ENCODE results near the gene INPP4B. TPM values are rescaled to one million over a fixed set of nuclear protein-coding genes. Genes with fewer than 3 reads are reported as not detected.

Gene INPP4B
- total RNA-seq, 2 experiments from 2014 or later, result 55.7 to 60.5 TPM

DNA sequence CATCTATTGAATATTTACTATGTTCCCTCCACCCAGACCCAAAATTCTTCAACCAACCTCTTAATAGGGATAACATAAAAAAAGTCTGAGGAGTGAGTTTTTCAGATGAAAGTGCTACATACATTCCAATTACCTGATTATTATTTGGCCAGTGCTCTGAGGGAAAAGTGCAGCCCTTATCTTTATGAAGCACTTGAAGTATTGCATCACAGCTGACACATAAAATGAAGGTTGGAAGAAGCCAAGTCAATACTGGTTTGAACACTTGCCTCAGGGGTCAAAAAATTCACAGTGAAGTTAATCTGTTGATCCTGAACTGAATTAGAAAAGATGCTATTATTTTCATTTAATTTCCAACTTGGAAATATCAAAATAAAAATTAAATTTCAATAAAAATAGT, 498.9 kb downstream of the INPP4B start:
- CTCF ChIA-PET, result no interaction called here
- H3K27me3 Mint-ChIP-seq (ENCODE audit: low read depth), result no peaks in the 10 kb centered on the region
- peaks cover 13% of the 10 kb centered on the region for H3K36me3 Mint-ChIP-seq (ENCODE audit: low read depth)
- DNase-seq, result no peak
- no peaks in the 10 kb centered on the region for H3K9me3 Mint-ChIP-seq
- peaks cover 88% of the 10 kb centered on the region for H3K4me1 Mint-ChIP-seq (ENCODE audit: low read depth)
- intact Hi-C loops (cut with micrococcal nuclease), result no loop called here
- peak overlapping the region; percentile 78 for H3K27ac Mint-ChIP-seq
- peak overlapping the region; percentile 60 for H3K4me3 Mint-ChIP-seq

DNA sequence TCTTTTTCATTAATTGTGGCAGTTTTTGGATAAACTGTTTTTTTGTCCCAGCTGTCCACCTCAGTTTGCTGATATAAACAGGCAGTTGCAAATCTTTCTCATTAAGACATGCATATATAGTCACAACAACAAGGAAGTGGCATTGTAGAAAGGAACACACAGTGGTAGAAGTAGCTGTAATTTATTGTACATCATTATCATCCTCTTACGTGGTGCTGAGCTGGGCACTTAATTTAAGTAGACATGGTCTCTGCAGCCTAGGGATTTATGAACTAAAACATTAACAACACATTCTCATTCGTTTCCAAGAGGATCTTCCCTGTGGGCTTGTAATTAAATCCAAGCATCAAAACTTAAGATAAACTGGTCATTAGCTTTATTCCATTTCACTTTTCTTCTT, 500.2 kb downstream of the INPP4B start:
- peak overlapping the region; percentile 71 for H3K27ac Mint-ChIP-seq

DNA sequence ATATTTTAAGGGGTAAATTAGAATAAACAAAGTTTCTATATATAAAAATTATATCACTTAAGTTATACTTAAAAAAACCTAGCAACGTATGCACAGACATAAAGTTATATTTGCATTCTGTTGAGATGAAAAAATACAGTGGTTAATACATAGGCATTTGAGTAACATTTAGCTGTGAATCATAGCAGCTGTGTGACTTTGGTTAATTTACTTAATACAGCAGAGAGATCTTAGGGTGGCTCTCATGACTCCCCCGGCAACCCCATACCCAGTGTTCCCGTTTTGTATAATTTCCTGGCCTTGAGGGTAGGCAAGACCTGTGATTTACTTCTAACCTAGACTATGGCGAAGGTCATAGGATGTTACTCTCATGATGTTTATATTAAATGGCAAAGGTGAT, 504.8 kb downstream of the INPP4B start:
- CTCF ChIA-PET, result interaction anchor here (1.3 to 2.6 kb wide), 2 partner anchors 10 to 11 kb away, joined by 3 to 11 read pairs; no protein-coding TSS in a partner anchor
- H3K36me3 Mint-ChIP-seq (ENCODE audit: low read depth), result peaks cover 27% of the 10 kb centered on the region
- H3K27ac Mint-ChIP-seq, result peak overlapping the region; percentile 59
- H3K9me3 Mint-ChIP-seq, result no peaks in the 10 kb centered on the region
- no peaks in the 10 kb centered on the region for H3K27me3 Mint-ChIP-seq (ENCODE audit: low read depth)
- intact Hi-C loops (cut with micrococcal nuclease), result no loop called here
- no peak for DNase-seq
- H3K4me3 Mint-ChIP-seq, result no peak overlapping the region
- H3K4me1 Mint-ChIP-seq (ENCODE audit: low read depth), result peaks cover 59% of the 10 kb centered on the region

More for the DNA sequence above, 500.2 kb downstream of the INPP4B start:
- Mint-ChIP-seq H3K27me3 (ENCODE audit: low read depth) (no peaks in the 10 kb centered on the region), H3K9me3 (no peaks in the 10 kb centered on the region), H3K4me1 (ENCODE audit: low read depth) (peaks cover 86% of the 10 kb centered on the region), H3K4me3 (peak overlapping the region; percentile 19), H3K36me3 (ENCODE audit: low read depth) (peaks cover 13% of the 10 kb centered on the region)
- intact Hi-C loops (cut with micrococcal nuclease), result no loop called here
- no peak for DNase-seq
- CTCF ChIA-PET, result interaction anchor here (1.6 kb wide), 1 partner anchor 493 kb away, joined by 3 read pairs; no protein-coding TSS in a partner anchor

DNA sequence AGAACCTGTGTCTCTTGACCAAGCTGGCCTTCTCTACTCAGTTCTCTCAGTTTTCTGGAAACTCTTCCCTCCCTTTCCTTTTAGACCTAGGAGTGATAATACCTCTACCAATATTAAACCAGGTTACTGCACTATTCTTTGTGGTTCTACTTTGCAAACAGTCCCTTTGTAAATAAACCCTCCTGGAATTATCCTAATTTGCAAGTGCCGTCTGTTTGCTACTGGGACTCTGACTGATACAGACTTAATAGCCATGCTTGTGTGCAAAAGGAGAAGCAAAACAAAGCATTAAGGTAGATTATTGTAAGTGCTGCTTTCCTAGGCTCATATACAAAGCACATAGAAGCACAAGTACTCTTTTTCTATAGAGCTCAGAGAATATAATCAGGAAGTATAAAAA, 507.0 kb downstream of the INPP4B start:
- CTCF ChIA-PET, result interaction anchor here (1.1 kb wide), 1 partner anchor 14 kb away, joined by 4 read pairs; no protein-coding TSS in a partner anchor
- intact Hi-C loops (cut with micrococcal nuclease), result no loop called here
- DNase-seq, result no peak
- Mint-ChIP-seq H3K27ac (no peak overlapping the region), H3K36me3 (ENCODE audit: low read depth) (peaks cover 28% of the 10 kb centered on the region), H3K27me3 (ENCODE audit: low read depth) (no peaks in the 10 kb centered on the region), H3K4me3 (no peak overlapping the region), H3K9me3 (no peaks in the 10 kb centered on the region), H3K4me1 (ENCODE audit: low read depth) (peaks cover 60% of the 10 kb centered on the region)

DNA sequence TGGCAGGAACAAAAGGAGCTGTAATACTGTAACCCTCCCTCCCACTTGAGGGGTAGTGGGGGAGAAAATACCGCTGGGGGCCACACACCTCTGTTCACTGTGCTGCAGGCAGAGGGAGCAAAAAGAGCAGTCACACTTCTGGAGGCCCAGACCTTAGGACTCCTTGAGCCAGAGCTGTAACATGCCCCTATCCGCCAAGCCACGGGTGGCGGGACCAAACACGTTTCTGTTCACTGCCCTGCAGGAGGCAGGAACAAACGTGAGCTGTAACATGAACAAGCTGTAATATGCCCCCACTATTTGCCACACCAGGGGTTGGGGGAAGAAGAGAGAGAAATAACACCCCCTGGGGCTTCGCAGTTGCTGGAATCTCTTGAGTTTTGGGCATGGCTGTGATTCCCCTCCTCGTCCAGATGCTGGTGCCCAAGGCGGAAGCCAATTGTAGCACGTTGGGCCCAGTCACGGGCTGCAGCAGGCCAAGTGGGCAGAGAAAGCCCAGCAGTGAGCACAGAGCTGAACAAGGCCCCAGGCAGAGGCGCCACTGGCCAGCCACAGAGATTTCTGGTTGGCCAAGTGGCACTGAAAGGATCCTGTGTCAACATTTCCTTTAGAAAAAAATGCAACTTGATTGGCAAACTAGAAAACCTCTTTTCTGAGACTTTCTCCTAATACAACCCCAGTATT, 509.7 kb downstream of the INPP4B start:
- intact Hi-C loops (cut with micrococcal nuclease), result no loop called here
- Mint-ChIP-seq H3K27ac (no peak overlapping the region), H3K9me3 (no peaks in the 10 kb centered on the region), H3K36me3 (ENCODE audit: low read depth) (peaks cover 27% of the 10 kb centered on the region), H3K4me1 (ENCODE audit: low read depth) (peaks cover 50% of the 10 kb centered on the region), H3K27me3 (ENCODE audit: low read depth) (no peaks in the 10 kb centered on the region), H3K4me3 (no peak overlapping the region)
- CTCF ChIA-PET, result interaction anchor here (0.8 kb wide), 1 partner anchor 384 kb away, joined by 3 read pairs; no protein-coding TSS in a partner anchor
- DNase-seq, result no peak

DNA sequence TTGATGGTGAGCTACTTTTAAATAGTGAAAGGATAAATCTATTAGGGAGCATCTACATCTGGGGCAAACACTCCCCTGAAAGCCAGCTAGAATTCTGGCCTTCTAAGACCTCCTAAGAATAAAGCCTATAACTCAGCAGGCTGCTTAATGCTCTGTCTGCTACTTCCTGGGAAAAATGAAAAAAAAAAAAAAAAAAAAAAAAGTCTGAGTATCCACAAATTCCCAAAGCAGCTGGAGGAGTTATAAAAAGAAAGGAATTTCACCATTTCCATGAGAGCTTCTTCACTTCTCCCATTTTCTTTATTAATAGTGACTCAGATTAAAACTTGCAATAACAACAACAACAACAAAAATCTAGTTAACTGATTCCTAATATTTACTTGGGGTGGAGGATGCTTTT, 511.2 kb downstream of the INPP4B start:
- intact Hi-C loops (cut with micrococcal nuclease), result no loop called here
- H3K27ac Mint-ChIP-seq, result no peak overlapping the region
- H3K4me3 Mint-ChIP-seq, result no peak overlapping the region
- DNase-seq, result no peak
- CTCF ChIA-PET, result no interaction called here
- peaks cover 32% of the 10 kb centered on the region for H3K36me3 Mint-ChIP-seq (ENCODE audit: low read depth)
- H3K9me3 Mint-ChIP-seq, result no peaks in the 10 kb centered on the region
- H3K4me1 Mint-ChIP-seq (ENCODE audit: low read depth), result peaks cover 58% of the 10 kb centered on the region
- no peaks in the 10 kb centered on the region for H3K27me3 Mint-ChIP-seq (ENCODE audit: low read depth)

DNA sequence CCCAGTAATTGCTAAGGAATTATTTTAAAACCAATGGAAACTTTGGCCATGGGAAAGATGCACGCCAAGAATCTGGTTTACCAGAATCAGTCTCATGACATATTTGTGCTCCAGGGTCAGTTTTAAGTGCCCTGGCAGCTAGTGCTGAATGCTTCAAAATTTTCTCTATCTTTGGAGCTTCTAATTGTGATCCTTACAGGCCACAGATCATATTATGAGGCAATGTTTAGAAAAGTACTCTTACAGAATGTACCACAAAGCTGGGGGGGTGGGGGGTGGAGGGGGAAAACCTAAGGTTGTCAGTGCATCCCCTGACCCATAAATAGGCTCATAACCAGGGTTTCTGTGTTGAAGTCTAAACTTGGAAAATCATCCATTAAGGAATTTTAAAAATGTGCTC, 514.5 kb downstream of the INPP4B start:
- no peaks in the 10 kb centered on the region for H3K9me3 Mint-ChIP-seq
- no peak overlapping the region for H3K4me3 Mint-ChIP-seq
- no peak for DNase-seq
- no peaks in the 10 kb centered on the region for H3K27me3 Mint-ChIP-seq (ENCODE audit: low read depth)
- intact Hi-C loops (cut with micrococcal nuclease), result no loop called here
- CTCF ChIA-PET, result interaction anchor here (0.7 to 1.5 kb wide), 3 partner anchors 9 to 23 kb away, joined by 3 to 6 read pairs (median 3); no protein-coding TSS in a partner anchor
- no peak overlapping the region for H3K27ac Mint-ChIP-seq
- H3K4me1 Mint-ChIP-seq (ENCODE audit: low read depth), result peaks cover 67% of the 10 kb centered on the region
- H3K36me3 Mint-ChIP-seq (ENCODE audit: low read depth), result peaks cover 21% of the 10 kb centered on the region

DNA sequence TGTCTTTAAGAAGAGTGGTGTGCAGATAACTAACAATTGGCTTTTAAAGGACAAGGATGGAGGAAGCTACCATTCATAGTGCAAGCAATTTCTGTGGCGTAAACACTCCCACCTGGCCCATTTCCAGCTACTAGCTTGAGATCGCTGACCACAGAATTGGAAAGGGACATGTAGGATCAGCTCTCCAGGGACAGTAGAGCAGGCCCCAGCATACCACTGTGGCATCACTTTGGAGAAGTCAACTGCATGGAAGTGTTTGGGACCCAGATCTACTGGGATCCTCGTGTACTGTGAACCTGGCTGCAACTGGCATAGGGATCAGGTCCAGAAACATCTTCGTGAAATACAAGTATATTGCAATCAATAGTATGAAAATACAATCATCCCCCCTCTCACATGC, 515.0 kb downstream of the INPP4B start:
- H3K27me3 Mint-ChIP-seq (ENCODE audit: low read depth), result no peaks in the 10 kb centered on the region
- H3K9me3 Mint-ChIP-seq, result no peaks in the 10 kb centered on the region
- H3K27ac Mint-ChIP-seq, result no peak overlapping the region
- intact Hi-C loops (cut with micrococcal nuclease), result no loop called here
- CTCF ChIA-PET, result interaction anchor here (0.7 to 1.5 kb wide), 3 partner anchors 9 to 24 kb away, joined by 3 to 6 read pairs (median 3); no protein-coding TSS in a partner anchor
- H3K4me3 Mint-ChIP-seq, result no peak overlapping the region
- no peak for DNase-seq
- H3K4me1 Mint-ChIP-seq (ENCODE audit: low read depth), result peaks cover 68% of the 10 kb centered on the region
- H3K36me3 Mint-ChIP-seq (ENCODE audit: low read depth), result peaks cover 18% of the 10 kb centered on the region

DNA sequence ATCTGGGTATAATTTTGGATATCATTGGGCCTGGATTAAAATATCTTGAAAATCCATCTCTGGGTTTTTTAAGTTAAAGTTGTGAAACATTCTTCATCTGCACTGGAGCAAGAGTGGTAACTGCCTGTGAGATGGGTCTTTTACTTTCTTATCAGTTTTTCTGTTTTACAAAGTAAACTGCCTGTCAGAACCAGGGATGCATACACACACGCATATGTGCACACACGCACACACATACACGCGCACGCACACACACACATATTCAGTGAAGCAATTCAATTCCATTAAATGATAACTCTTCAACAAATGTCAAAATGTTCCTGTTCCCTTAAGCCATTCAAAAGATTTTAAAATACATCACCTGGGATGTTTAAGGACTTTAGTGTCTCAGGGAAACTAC, 515.8 kb downstream of the INPP4B start:
- H3K36me3 Mint-ChIP-seq (ENCODE audit: low read depth), result peaks cover 17% of the 10 kb centered on the region
- intact Hi-C loops (cut with micrococcal nuclease), result no loop called here
- no peak overlapping the region for H3K4me3 Mint-ChIP-seq
- DNase-seq, result no peak
- no peaks in the 10 kb centered on the region for H3K27me3 Mint-ChIP-seq (ENCODE audit: low read depth)
- peaks cover 68% of the 10 kb centered on the region for H3K4me1 Mint-ChIP-seq (ENCODE audit: low read depth)
- H3K27ac Mint-ChIP-seq, result no peak overlapping the region
- H3K9me3 Mint-ChIP-seq, result no peaks in the 10 kb centered on the region
- CTCF ChIA-PET, result no interaction called here

DNA sequence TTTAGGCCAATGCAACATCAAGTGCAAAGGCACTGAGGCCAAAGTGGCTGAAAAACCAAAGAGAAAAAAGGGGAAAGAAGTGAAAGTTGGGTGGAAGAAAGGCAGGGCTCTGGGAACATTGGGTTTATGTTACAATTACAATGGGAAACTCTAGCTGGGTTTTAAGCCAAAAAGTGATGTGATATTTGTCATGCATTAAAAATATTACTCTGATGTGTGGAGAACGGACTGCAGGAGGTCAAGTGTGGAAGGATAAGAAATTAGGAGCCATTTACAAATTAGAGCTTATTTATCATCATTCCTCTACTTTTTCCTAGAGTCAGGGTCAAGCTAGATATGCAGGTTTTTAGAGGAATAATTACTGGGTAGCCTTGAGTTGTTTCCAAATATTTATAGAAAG, 516.8 kb downstream of the INPP4B start:
- CTCF ChIA-PET, result interaction anchor here (1.0 kb wide), 1 partner anchor 19 kb away, joined by 3 read pairs; no protein-coding TSS in a partner anchor
- no peak overlapping the region for H3K27ac Mint-ChIP-seq

DNA sequence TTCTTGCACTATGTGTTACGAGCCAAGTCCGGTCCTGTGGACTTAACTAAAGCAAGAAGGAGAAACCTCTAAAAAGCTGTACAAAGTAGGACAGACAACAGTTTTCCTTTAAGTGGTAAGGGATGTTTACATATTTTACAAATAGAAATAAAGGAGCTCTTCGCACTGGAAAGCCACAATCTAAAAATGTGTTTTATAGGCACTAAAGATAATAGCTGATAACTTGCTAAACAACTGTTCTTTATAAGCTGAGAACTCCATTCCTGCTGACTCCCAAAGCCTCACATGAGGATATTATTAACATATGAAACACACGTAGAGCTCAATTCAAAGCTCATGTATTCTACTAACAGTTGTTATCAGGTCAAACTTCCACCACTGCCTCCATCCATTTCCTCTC, 519.9 kb downstream of the INPP4B start:
- intact Hi-C loops (cut with micrococcal nuclease), result no loop called here

More for the DNA sequence above, 516.8 kb downstream of the INPP4B start:
- Mint-ChIP-seq H3K9me3 (no peaks in the 10 kb centered on the region), H3K36me3 (ENCODE audit: low read depth) (peaks cover 19% of the 10 kb centered on the region), H3K4me3 (no peak overlapping the region), H3K27me3 (ENCODE audit: low read depth) (no peaks in the 10 kb centered on the region), H3K4me1 (ENCODE audit: low read depth) (peaks cover 71% of the 10 kb centered on the region)
- DNase-seq, result no peak
- intact Hi-C loops (cut with micrococcal nuclease), result no loop called here

DNA sequence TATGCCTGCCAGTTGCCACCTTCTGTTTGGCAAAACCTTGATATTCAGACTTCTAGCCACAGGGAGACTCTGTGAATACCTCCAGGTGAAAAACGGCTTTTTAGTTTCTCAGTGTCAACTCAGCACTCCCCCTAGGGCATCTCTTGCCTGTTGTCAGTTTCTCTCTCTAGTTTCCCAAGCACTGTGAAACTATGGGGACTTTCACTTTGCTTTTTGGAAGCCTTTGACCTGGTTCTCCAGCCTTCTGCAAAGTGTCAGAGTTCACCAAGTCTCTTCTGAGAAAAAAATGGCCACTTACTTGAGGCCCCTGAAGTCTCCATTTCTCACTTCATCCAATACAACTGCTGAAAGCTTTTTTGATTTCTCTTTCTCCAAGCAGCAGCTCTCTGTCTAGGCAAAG, 521.5 kb downstream of the INPP4B start:
- Mint-ChIP-seq H3K4me1 (ENCODE audit: low read depth) (peaks cover 65% of the 10 kb centered on the region), H3K4me3 (no peak overlapping the region), H3K9me3 (peaks cover 4% of the 10 kb centered on the region), H3K27ac (peak overlapping the region; percentile 68), H3K36me3 (ENCODE audit: low read depth) (peaks cover 34% of the 10 kb centered on the region), H3K27me3 (ENCODE audit: low read depth) (no peaks in the 10 kb centered on the region)
- peak; percentile 33 for DNase-seq
- intact Hi-C loops (cut with micrococcal nuclease), result no loop called here
- CTCF ChIA-PET, result interaction anchor here (1.1 to 1.9 kb wide), 5 partner anchors 10 to 102 kb away, joined by 3 to 4 read pairs (median 4); no protein-coding TSS in a partner anchor

More for the DNA sequence above, 519.9 kb downstream of the INPP4B start:
- Mint-ChIP-seq H3K9me3 (peaks cover 4% of the 10 kb centered on the region), H3K4me1 (ENCODE audit: low read depth) (peaks cover 64% of the 10 kb centered on the region), H3K36me3 (ENCODE audit: low read depth) (peaks cover 35% of the 10 kb centered on the region), H3K4me3 (no peak overlapping the region), H3K27me3 (ENCODE audit: low read depth) (no peaks in the 10 kb centered on the region), H3K27ac (no peak overlapping the region)
- CTCF ChIA-PET, result interaction anchor here (1.5 kb wide), 1 partner anchor 29 kb away, joined by 4 read pairs; no protein-coding TSS in a partner anchor
- DNase-seq, result no peak

DNA sequence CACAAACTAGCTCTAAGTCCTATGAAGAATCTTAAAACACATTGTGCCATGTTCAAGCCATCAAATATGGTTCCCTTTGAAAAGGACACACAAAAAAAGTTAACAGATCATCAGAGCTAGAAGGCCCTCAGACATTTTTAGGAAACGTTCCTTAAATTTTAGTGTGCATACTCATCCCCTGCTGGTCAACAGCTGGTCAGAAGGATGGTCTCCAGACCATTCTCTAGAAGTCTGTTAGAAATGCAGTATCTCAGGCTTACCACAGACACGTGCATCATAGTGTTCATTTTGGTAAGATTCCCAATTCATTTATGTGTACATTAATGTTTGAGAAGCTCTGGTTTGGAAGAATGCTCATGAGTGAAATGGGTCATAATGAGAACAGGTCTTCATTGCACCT, 523.1 kb downstream of the INPP4B start:
- Mint-ChIP-seq H3K4me3 (no peak overlapping the region), H3K27ac (no peak overlapping the region), H3K4me1 (ENCODE audit: low read depth) (peaks cover 68% of the 10 kb centered on the region), H3K36me3 (ENCODE audit: low read depth) (peaks cover 41% of the 10 kb centered on the region), H3K9me3 (peaks cover 4% of the 10 kb centered on the region), H3K27me3 (ENCODE audit: low read depth) (no peaks in the 10 kb centered on the region)
- no peak for DNase-seq
- intact Hi-C loops (cut with micrococcal nuclease), result no loop called here
- CTCF ChIA-PET, result interaction anchor here (1.9 kb wide), 1 partner anchor 17 kb away, joined by 4 read pairs; no protein-coding TSS in a partner anchor

Measured in activated naive CD4-positive, alpha-beta T cell treated with anti-CD3 and anti-CD28 coated beads for 36 hours (primary cell).